ENCODE measurements around the gene PDSS1.
"Not testable (repeated sequence)": the region's sequence is repeated elsewhere in the genome, so short reads cannot be mapped to it uniquely, and the experiment has no call there.

Gene PDSS1

GRCh38 chr10:26780793-26781601, 83.5 kb downstream of the PDSS1 start:
- no peak overlapping the region for H3K4me3 ChIP-seq (ENCODE audit: low read depth, low read length)
- no peak for TF ChIP-seq CTCF (IDR thresholded peaks at IDR 0.05; ENCODE audit: low read depth, low read length)

- no peak for TF ChIP-seq CTCF (IDR thresholded peaks at IDR 0.05; ENCODE audit: low read depth, low read length)
- no peak overlapping the region for H3K4me3 ChIP-seq (ENCODE audit: low read depth, low read length)
Observed at GRCh38 chr10:26781797-26782196, 84.3 kb downstream of the PDSS1 start.

DNA sequence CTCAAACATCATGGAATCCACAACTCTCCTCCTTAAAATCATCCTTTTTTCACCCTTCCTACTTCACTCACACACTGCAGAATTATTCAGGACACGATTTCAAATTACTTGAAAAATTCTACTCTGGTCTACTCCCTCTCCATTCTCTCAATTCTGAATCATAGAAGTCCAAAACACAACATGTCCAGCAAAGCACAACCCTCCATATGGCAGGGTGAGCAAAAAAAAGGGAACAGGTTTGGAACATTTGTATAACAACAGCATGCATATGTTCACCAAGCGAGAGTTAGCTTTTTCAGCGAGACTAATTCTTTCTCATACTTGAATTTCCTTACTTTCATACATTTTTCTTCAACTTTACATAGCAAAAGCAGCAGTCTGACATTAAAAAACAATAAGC, 89.9 kb downstream of the PDSS1 start:
- no peak overlapping the region for H3K4me3 ChIP-seq (ENCODE audit: low read depth, low read length)
- TF ChIP-seq CTCF (IDR thresholded peaks at IDR 0.05; ENCODE audit: low read depth, low read length): no peak

DNA sequence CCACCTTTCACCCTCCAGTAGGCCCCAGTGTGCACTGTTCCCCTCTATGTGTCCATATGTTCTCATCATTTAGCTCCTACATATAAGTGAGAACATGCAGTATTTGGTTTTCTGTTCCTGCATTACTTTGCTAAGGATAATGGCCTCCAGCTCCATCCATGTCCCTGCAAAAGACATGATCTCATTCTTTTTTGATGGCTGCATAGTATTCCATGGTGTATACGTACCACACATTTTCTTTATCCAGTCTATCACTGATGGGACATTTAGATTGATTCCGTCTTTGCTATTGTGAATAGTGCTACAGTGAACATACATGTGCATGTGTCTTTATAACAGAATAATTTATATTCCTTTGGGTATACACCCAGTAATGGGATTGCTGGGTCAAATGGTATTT, 92.3 kb downstream of the PDSS1 start:
- not testable (repeated sequence) for H3K4me3 ChIP-seq (ENCODE audit: low read depth, low read length)

DNA sequence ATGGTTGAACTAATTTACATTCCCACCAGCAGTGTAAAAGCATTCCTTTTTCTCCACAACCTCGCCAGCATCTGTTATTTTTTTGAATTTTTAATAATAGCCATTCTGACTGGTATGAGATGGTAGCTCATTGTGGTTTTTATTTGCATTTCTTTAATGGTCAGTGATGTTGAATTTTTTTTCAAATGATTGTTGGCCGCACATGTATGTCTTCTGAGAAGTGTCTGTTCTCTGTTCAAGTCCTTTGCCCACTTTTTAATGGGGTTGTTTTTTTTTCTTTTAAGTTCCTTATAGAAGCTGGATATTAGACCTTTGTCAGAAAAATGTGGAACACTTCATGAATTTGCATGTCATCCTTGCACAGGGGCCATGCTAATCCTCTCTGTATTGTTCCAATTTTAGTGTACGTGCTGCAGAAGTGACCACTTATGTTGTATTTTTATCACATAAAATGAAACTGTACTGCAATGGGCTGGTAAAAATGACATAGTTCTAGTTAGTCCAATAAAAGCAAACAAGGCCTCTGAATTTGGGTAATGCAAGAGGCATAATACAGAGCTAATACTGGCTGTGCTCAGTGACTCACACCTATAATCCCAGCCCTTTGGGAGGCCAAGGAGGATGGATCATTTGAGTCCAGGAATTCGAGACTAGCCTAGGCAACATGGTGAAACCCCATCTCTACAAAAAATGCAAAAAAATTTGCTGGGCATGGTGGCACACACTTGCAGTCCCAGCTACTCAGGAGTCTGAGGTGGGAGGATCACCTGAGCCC, 92.9 kb downstream of the PDSS1 start:
- TF ChIP-seq CTCF (IDR thresholded peaks at IDR 0.05; ENCODE audit: low read depth, low read length): no peak
- H3K4me3 ChIP-seq (ENCODE audit: low read depth, low read length): no peak overlapping the region

DNA sequence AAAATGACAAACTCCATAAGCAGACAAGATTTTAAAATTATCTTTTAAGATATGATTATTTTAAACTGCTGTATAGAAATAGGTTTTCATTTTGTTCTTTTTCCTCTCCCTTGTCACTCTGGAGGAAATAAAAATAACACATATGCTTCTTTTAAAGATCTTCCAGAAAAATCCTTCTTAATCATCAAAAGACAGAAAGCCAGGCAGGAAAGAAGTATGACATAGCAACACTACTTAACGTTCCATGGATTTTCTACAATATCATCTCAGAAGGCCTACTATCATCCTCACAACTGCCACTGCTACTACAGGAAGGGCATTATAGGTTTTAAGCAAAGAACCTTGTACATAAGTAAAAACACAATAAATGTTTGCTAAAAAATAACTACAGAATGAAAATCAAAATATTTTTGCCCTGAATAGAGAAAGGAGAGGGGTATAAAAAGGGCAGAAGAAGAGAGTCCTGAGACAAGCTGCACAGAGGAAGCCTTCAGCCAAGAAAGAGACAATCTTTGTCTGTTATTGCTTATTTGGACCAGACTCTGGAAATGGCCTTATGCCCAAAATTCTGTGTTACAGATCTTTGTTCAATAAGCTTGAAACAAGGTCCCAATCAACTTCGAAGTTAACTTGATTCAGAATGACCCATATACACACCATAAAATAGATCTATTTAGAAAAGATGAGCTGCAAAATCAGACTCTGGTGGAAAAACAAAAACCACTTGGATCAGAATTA, 95.4 kb downstream of the PDSS1 start:
- TF ChIP-seq CTCF (IDR thresholded peaks at IDR 0.05; ENCODE audit: low read depth, low read length): no peak
- no peak overlapping the region for H3K4me3 ChIP-seq (ENCODE audit: low read depth, low read length)
